Measurements from ENCODE around the gene PCDH10. TPM values are rescaled to one million over a fixed set of nuclear protein-coding genes. Genes with fewer than 3 reads are reported as not detected.

PCDH10 gene
- total RNA-seq, 1 experiment from 2014 or later, result not detected

DNA sequence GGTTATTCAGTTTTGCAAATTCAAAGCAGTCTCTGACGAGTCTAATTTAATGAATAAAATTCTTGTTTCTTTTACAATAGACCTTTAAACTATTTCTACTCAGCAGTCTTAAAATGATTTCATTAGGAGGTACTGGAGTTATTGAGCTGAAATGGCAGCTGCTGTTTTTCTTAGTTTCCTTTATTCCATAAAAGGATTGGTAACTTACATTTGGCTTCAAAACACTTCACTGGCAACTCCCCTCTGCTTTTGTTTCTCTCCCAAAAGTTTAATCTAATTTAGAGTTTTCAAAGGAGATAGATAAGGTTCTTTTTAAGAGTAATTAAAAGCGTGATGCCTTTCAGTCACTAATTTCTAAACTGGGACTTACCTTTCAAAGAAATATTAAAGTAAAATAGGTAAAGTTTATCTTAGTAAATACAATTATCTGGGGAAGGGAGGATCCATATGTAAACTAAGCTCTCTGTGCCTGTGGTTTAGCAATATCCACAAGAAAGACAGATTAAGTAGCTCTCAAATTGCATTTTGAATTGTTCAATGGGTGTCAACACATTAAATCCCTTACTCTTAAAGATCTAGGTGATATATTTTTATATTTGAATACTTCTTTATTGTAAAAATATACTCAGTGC is 17.1 kb upstream of the PCDH10 start:
- Histone ChIP-seq H3K4me3 (no peak overlapping the region), H3K4me1 (replicated peaks; ENCODE audit: insufficient read depth) (no peaks in the 10 kb centered on the region), H3K4me2 (no peak overlapping the region), H4K20me1 (ENCODE audit: insufficient read depth) (no peaks in the 10 kb centered on the region), H3K27ac (no peak overlapping the region), H3K36me3 (ENCODE audit: low read depth) (no peaks in the 10 kb centered on the region), H3K79me2 (ENCODE audit: low read depth) (no peaks in the 10 kb centered on the region), H3K27me3 (ENCODE audit: insufficient read depth, low read depth) (no peaks in the 10 kb centered on the region), H2AFZ (no peak overlapping the region), H3K9me3 (ENCODE audit: insufficient read depth, low read depth) (no peaks in the 10 kb centered on the region), H3K9me2 (ENCODE audit: insufficient read depth) (no peaks in the 10 kb centered on the region), H3F3A (ENCODE audit: insufficient read depth, low read depth) (no peaks in the 10 kb centered on the region)
- DNase-seq, result no peak
- POLR2A ChIA-PET (ENCODE audit: unreplicated experiment), result no interaction called here
- CTCF ChIA-PET, result no interaction called here
- no TSS peak for BruUV-seq (replicated peaks)
- TF ChIP-seq EZH2 (IDR thresholded peaks at IDR 0.05; ENCODE audit: low read depth), result no peak
- TF ChIP-seq, protein P1, sequence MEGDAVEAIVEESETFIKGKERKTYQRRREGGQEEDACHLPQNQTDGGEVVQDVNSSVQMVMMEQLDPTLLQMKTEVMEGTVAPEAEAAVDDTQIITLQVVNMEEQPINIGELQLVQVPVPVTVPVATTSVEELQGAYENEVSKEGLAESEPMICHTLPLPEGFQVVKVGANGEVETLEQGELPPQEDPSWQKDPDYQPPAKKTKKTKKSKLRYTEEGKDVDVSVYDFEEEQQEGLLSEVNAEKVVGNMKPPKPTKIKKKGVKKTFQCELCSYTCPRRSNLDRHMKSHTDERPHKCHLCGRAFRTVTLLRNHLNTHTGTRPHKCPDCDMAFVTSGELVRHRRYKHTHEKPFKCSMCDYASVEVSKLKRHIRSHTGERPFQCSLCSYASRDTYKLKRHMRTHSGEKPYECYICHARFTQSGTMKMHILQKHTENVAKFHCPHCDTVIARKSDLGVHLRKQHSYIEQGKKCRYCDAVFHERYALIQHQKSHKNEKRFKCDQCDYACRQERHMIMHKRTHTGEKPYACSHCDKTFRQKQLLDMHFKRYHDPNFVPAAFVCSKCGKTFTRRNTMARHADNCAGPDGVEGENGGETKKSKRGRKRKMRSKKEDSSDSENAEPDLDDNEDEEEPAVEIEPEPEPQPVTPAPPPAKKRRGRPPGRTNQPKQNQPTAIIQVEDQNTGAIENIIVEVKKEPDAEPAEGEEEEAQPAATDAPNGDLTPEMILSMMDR (conservative IDR thresholded peaks at IDR 0.05), result no peak
- intact Hi-C loops (cut with micrococcal nuclease; ENCODE audit: unreplicated experiment), result no loop called here

DNA sequence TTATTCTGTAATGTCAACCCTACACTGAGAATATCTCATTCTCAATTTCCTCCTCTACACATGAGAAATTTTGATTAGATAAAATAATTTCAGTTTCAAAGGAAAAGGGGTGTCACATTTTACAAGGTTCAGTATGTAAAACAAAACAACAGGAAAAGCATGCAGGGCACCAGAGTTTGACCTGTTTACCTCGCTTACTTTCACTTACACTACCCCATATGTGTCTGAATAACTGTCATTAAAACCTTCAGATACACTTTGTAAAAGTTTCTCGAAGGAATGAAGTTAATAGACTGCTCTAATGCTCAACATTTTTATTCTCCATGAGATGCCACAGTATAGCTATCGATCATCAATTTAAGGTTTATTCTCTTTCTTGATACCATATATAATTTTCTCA is 12.3 kb upstream of the PCDH10 start:
- TF ChIP-seq, protein P1 (conservative IDR thresholded peaks at IDR 0.05), result no peak
- H3K4me3 ChIP-seq, result no peak overlapping the region
- H3K36me3 ChIP-seq (ENCODE audit: low read depth), result no peaks in the 10 kb centered on the region
- no peak overlapping the region for H3K27ac ChIP-seq
- intact Hi-C loops (cut with micrococcal nuclease; ENCODE audit: unreplicated experiment), result no loop called here
- DNase-seq, result no peak
- H3K79me2 ChIP-seq (ENCODE audit: low read depth), result no peaks in the 10 kb centered on the region
- H3K4me2 ChIP-seq, result no peak overlapping the region
- no peaks in the 10 kb centered on the region for H3F3A ChIP-seq (ENCODE audit: insufficient read depth, low read depth)
- H3K27me3 ChIP-seq (ENCODE audit: insufficient read depth, low read depth), result no peaks in the 10 kb centered on the region
- no TSS peak for BruUV-seq (replicated peaks)
- H2AFZ ChIP-seq, result no peak overlapping the region
- ChIA-PET CTCF (no interaction called here), POLR2A (ENCODE audit: unreplicated experiment) (no interaction called here)
- no peaks in the 10 kb centered on the region for H4K20me1 ChIP-seq (ENCODE audit: insufficient read depth)
- H3K9me3 ChIP-seq (ENCODE audit: insufficient read depth, low read depth), result no peaks in the 10 kb centered on the region
- no peaks in the 10 kb centered on the region for H3K9me2 ChIP-seq (ENCODE audit: insufficient read depth)
- no peaks in the 10 kb centered on the region for H3K4me1 ChIP-seq (replicated peaks; ENCODE audit: insufficient read depth)

DNA sequence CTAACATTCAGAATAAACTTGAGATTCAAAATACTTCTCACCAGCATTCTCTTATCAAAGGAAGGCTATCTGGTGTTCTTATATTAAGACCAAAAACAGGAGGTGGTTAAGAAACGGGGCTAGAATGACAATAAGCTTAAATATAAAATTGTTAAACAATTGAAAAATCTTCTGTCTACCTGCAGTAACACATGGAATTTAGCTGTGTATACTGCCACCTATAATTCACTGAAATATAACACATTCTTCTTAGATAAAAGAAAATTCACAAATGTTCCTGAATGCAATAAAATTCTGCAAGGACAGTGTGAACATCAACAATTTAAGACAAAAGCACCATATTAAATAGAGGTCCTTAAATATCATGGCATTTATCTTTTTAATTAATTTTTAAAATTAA is 11.5 kb upstream of the PCDH10 start:
- no peak overlapping the region for H3K4me3 ChIP-seq
- H3K4me2 ChIP-seq, result no peak overlapping the region
- H2AFZ ChIP-seq, result no peak overlapping the region
- no peaks in the 10 kb centered on the region for H3K9me3 ChIP-seq (ENCODE audit: insufficient read depth, low read depth)
- DNase-seq, result no peak
- no peaks in the 10 kb centered on the region for H4K20me1 ChIP-seq (ENCODE audit: insufficient read depth)
- no peaks in the 10 kb centered on the region for H3K4me1 ChIP-seq (replicated peaks; ENCODE audit: insufficient read depth)
- no peak overlapping the region for H3K27ac ChIP-seq
- H3K9me2 ChIP-seq (ENCODE audit: insufficient read depth), result no peaks in the 10 kb centered on the region
- H3F3A ChIP-seq (ENCODE audit: insufficient read depth, low read depth), result no peaks in the 10 kb centered on the region
- no peaks in the 10 kb centered on the region for H3K27me3 ChIP-seq (ENCODE audit: insufficient read depth, low read depth)
- TF ChIP-seq EZH2 (IDR thresholded peaks at IDR 0.05; ENCODE audit: low read depth), result no peak
- TF ChIP-seq, protein P1 (conservative IDR thresholded peaks at IDR 0.05), result no peak
- no TSS peak for BruUV-seq (replicated peaks)
- H3K36me3 ChIP-seq (ENCODE audit: low read depth), result no peaks in the 10 kb centered on the region
- ChIA-PET CTCF (no interaction called here), POLR2A (ENCODE audit: unreplicated experiment) (no interaction called here)
- intact Hi-C loops (cut with micrococcal nuclease; ENCODE audit: unreplicated experiment), result no loop called here
- H3K79me2 ChIP-seq (ENCODE audit: low read depth), result no peaks in the 10 kb centered on the region

Measured in PC-9 (cell line).